ENCODE measurements around the gene ZIC1. TPM values are rescaled to one million over a fixed set of nuclear protein-coding genes. Genes with fewer than 3 reads are reported as not detected.
A peak's percentile ranks its signal among the peaks of the same experiment; 100 is the strongest.

The ZIC1 gene
- total RNA-seq, 2 donors from 2014 or later = not detected

DNA sequence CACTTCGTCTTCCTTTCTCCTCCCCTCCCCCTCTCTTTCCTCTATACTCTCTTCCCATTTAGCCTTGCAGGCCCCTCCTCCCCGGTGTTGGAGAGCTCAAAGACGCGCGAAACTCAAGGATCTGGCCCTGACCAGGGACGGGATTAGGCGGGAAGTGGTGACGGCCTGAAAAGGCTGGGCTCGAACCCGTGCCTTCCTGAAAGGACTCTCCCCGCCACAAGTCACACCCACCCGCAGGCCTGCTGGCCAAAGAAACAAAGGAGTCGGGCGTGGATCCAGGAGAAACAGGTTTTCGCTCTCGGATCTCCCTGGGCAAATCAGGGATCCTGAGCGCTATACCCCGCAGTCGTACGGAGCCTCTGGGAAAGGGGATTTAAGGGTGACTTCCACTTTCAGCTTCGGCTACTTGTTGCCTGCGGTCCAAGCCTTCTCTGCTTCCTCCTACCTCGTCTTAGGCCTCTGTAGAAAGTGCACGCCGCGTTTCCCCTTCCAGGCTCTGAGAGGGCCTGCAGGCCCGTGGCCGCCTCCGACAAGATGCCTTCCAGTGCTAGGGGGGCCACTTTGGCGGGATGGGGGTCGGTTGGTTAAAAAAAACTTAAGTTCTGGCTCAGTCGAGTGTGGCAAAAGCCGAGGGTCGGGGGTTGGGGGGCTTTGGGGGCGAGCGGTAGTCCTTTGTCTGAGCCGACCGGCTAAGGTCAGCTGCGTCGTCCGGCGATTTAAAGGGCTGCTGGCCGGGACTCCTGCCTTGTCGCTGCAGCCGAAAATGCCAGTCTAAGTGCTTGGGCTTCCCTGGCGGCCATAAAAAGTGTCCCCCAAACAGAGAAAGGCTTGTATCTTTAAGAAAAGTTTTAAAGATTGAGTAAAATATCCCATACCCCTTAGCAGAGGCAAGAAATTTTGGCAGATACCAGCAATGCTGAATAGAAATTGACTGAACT, 11.0 kb upstream of the ZIC1 start:
- Mint-ChIP-seq H3K36me3 (ENCODE audit: low read depth) (no peaks in the 10 kb centered on the region), H3K27me3 (ENCODE audit: insufficient read depth) (peaks cover 100% of the 10 kb centered on the region), H3K4me3 (peak overlapping the region; percentile 42), H3K4me1 (peaks cover 20% of the 10 kb centered on the region), H3K27ac (no peak overlapping the region), H3K9me3 (no peaks in the 10 kb centered on the region)
- WGBS, 2 experiments (ENCODE audit: insufficient coverage in 1 of 2, insufficient read length in 1 of 2) = 10 to 14% methylated on average over 18 to 46 of the region's 46 CpGs
- H3K9me3 ChIP-seq (ENCODE audit: control insufficient read depth, low read length) = no peaks in the 10 kb centered on the region
- H3K36me3 ChIP-seq (ENCODE audit: control insufficient read depth, insufficient read depth, low read length) = no peaks in the 10 kb centered on the region
- peak overlapping the region; percentile 69 for H3K4me3 ChIP-seq (ENCODE audit: low read length)
- TF ChIP-seq, protein P1, sequence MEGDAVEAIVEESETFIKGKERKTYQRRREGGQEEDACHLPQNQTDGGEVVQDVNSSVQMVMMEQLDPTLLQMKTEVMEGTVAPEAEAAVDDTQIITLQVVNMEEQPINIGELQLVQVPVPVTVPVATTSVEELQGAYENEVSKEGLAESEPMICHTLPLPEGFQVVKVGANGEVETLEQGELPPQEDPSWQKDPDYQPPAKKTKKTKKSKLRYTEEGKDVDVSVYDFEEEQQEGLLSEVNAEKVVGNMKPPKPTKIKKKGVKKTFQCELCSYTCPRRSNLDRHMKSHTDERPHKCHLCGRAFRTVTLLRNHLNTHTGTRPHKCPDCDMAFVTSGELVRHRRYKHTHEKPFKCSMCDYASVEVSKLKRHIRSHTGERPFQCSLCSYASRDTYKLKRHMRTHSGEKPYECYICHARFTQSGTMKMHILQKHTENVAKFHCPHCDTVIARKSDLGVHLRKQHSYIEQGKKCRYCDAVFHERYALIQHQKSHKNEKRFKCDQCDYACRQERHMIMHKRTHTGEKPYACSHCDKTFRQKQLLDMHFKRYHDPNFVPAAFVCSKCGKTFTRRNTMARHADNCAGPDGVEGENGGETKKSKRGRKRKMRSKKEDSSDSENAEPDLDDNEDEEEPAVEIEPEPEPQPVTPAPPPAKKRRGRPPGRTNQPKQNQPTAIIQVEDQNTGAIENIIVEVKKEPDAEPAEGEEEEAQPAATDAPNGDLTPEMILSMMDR (conservative IDR thresholded peaks at IDR 0.05) = no peak
- no peak overlapping the region for H3K9ac ChIP-seq (ENCODE audit: extremely low read depth, low read length, poor library complexity, severe bottlenecking)
- peak overlapping the region; percentile 97 for H3K27ac ChIP-seq (ENCODE audit: low read depth, low read length)
- peak; percentile 80 for DNase-seq
- peaks cover 6% of the 10 kb centered on the region for H3K4me1 ChIP-seq (ENCODE audit: control insufficient read depth, insufficient read depth, low read length)
- peaks cover 100% of the 10 kb centered on the region for H3K27me3 ChIP-seq (ENCODE audit: control insufficient read depth, insufficient read depth, low read length, poor library complexity, severe bottlenecking)

DNA sequence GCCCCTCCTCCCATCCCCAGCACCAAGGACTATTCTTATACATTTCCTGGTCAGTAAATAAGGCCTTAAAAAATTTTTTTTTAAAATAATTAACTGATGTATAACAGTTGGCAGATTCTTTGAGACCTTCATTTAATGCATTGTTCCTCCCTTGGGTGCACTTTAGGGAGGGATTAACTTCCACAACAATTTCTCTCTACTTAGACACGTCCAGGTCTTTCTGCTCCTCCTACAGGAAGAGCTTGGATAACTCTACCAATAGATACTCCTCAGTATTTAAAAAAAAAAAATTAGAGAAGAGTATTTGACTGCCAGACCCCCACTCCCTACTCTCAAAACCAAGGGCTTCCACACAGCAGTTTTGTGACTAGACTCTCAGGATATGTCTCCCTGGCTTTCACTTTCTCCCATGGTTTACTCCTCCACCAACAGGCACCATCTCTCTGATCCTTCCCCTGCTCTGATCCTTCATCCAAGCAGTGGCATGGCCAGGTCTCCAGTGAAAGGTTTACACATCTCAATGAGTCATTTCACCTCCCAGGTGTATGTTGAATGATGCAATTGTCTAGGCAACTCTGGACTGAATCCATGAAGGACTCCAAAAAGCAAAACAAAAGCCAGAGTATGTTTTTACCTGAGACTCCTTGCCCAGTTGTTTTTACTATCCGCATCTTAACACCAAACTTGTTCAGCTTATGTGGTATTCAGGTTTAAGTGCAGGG, 10.2 kb upstream of the ZIC1 start:
- Histone ChIP-seq H3K4me1 (ENCODE audit: control insufficient read depth, insufficient read depth, low read length) (peaks cover 6% of the 10 kb centered on the region), H3K4me3 (ENCODE audit: low read length) (no peak overlapping the region), H3K27ac (ENCODE audit: low read depth, low read length) (no peak overlapping the region), H3K27me3 (ENCODE audit: control insufficient read depth, insufficient read depth, low read length, poor library complexity, severe bottlenecking) (peaks cover 100% of the 10 kb centered on the region), H3K36me3 (ENCODE audit: control insufficient read depth, insufficient read depth, low read length) (no peaks in the 10 kb centered on the region), H3K9me3 (ENCODE audit: control insufficient read depth, low read length) (no peaks in the 10 kb centered on the region), H3K9ac (ENCODE audit: extremely low read depth, low read length, poor library complexity, severe bottlenecking) (no peak overlapping the region)
- no peak for DNase-seq
- Mint-ChIP-seq H3K9me3 (no peaks in the 10 kb centered on the region), H3K27ac (no peak overlapping the region), H3K4me3 (no peak overlapping the region), H3K36me3 (ENCODE audit: low read depth) (no peaks in the 10 kb centered on the region), H3K4me1 (peaks cover 20% of the 10 kb centered on the region), H3K27me3 (ENCODE audit: insufficient read depth) (peaks cover 100% of the 10 kb centered on the region)
- 65 to 100% methylated on average over 1 to 2 of the region's 2 CpGs for WGBS, 2 experiments (ENCODE audit: insufficient coverage in 1 of 2, insufficient read length in 1 of 2)
- TF ChIP-seq, protein P1 (conservative IDR thresholded peaks at IDR 0.05) = no peak

DNA sequence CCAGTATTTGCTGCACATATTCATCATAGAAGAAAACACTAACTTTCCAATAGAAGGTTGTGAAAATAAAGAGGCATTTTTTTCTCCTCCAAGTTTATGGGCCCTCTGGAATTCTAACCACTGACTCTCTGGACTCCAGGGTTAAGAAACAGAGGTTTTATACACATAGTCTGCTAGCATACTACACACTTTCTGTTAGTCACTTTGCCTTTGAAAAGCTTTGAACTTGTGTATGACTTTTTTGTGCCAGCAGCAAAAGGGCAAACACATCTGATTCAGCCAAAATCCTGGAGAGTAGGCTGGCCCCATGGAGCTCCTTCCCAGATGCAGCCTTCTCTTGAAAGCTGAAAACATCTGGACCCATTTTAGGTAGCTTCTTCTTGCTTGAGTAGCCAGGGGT, 9.1 kb upstream of the ZIC1 start:
- Histone ChIP-seq H3K9ac (ENCODE audit: extremely low read depth, low read length, poor library complexity, severe bottlenecking) (no peak overlapping the region), H3K27me3 (ENCODE audit: control insufficient read depth, insufficient read depth, low read length, poor library complexity, severe bottlenecking) (peaks cover 100% of the 10 kb centered on the region), H3K27ac (ENCODE audit: low read depth, low read length) (no peak overlapping the region), H3K36me3 (ENCODE audit: control insufficient read depth, insufficient read depth, low read length) (no peaks in the 10 kb centered on the region), H3K4me1 (ENCODE audit: control insufficient read depth, insufficient read depth, low read length) (no peaks in the 10 kb centered on the region), H3K9me3 (ENCODE audit: control insufficient read depth, low read length) (no peaks in the 10 kb centered on the region), H3K4me3 (ENCODE audit: low read length) (no peak overlapping the region)
- H3K4me1 Mint-ChIP-seq = peaks cover 18% of the 10 kb centered on the region
- H3K4me3 Mint-ChIP-seq = no peak overlapping the region
- TF ChIP-seq, protein P1 (conservative IDR thresholded peaks at IDR 0.05) = no peak
- no peaks in the 10 kb centered on the region for H3K9me3 Mint-ChIP-seq
- no peak for DNase-seq
- H3K36me3 Mint-ChIP-seq (ENCODE audit: low read depth) = no peaks in the 10 kb centered on the region
- peaks cover 100% of the 10 kb centered on the region for H3K27me3 Mint-ChIP-seq (ENCODE audit: insufficient read depth)
- H3K27ac Mint-ChIP-seq = no peak overlapping the region

Data from endodermal cell (in vitro differentiated cells).